ENCODE data around the gene FOXRED1.

- TF ChIP-seq CTCF (IDR thresholded peaks at IDR 0.05) = no peak
- no peak for TF ChIP-seq POLR2AphosphoS5 (IDR thresholded peaks at IDR 0.05)
These were observed 12.7 kb upstream of the FOXRED1 start for GRCh38 chr11:126256216-126256615.

Measured in gastroesophageal sphincter (tissue), 3 donors.